ENCODE measurements around the gene SMC2.

Gene SMC2

DNA sequence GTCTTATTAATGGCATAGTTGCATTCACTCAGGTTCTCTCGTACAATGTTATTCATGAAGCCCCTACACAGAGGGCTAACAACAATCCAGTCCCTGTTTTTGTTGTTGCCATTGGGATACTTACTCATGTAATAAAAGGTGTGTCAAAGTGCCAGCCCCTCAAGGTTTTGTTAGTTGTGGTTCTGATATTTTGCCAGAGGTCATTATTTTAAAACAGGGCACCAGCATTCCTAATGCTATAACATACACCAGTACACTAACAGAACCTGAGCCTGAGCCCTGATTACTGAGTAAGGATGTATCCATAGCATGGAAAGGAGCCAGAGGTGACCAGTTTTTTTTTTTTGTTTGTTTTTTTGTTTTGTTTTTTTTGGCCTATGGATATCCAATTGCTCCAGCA, 50.2 kb downstream of the SMC2 start:
- TF ChIP-seq, protein P1, sequence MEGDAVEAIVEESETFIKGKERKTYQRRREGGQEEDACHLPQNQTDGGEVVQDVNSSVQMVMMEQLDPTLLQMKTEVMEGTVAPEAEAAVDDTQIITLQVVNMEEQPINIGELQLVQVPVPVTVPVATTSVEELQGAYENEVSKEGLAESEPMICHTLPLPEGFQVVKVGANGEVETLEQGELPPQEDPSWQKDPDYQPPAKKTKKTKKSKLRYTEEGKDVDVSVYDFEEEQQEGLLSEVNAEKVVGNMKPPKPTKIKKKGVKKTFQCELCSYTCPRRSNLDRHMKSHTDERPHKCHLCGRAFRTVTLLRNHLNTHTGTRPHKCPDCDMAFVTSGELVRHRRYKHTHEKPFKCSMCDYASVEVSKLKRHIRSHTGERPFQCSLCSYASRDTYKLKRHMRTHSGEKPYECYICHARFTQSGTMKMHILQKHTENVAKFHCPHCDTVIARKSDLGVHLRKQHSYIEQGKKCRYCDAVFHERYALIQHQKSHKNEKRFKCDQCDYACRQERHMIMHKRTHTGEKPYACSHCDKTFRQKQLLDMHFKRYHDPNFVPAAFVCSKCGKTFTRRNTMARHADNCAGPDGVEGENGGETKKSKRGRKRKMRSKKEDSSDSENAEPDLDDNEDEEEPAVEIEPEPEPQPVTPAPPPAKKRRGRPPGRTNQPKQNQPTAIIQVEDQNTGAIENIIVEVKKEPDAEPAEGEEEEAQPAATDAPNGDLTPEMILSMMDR (IDR thresholded peaks at IDR 0.05; ENCODE audit: borderline replicate concordance, control extremely low read depth, extremely low read depth, insufficient read depth, missing control alignments) = no peak
- no peak for DNase-seq (ENCODE audit: low spot score)
- in situ Hi-C loops (cut with MboI; ENCODE audit: low sequenced_read_pairs, unreplicated experiment) = no loop called here

DNA sequence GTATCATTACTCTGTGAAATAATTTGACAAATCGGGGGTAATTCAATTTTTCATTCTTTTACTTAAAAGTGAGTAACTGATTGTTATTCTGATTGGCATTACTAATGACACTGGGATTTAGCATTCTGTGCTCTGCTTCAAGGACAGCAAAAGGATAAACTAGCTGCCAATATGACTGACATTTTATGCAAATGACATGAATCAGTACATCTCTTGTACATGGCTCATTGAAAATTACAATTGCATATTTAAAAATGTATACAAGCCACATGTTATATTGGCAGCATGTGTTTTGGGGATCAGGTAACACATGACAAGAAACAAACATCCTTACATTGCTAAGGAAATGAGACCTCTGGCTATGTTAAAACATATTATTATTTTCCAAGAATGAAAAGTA, 79.0 kb downstream of the SMC2 start:
- in situ Hi-C loops (cut with MboI; ENCODE audit: low sequenced_read_pairs, unreplicated experiment) = no loop called here
- TF ChIP-seq, protein P1 (IDR thresholded peaks at IDR 0.05; ENCODE audit: borderline replicate concordance, control extremely low read depth, extremely low read depth, insufficient read depth, missing control alignments) = no peak

DNA sequence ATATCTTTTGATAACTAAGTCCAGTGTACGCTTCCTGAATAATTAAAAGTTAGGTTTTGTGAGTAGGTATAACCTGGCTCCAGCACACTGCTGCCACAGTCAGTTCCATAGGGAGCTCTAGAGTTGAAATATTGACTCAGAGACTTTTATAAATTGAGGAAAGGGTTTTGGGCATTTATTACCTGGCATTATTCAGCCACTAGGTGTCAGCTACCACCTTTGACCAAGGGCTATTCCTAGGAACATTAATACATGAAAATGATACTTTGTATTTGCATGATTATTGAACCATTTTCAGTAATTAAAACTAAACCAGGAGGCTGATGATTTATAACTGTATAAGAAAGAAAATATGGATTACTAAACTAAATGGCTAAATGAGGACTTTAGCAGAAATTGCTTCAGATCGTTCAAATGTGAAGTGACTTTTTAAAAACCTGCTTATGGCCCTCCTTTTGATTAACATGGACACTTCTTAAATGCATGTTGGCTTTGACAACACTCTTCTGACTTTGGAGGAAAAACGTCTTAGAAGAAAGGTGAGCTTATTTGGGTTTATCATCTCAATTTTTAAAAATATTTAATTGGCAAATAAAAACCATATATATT, 83.0 kb downstream of the SMC2 start:
- TF ChIP-seq, protein P1 (IDR thresholded peaks at IDR 0.05; ENCODE audit: borderline replicate concordance, control extremely low read depth, extremely low read depth, insufficient read depth, missing control alignments) = peak; percentile 17
- no peak for DNase-seq (ENCODE audit: low spot score)
- in situ Hi-C loops (cut with MboI; ENCODE audit: low sequenced_read_pairs, unreplicated experiment) = loop anchor here (25.0 kb wide), 1 partner anchor 560 kb away; the partner anchor contains the start of gene NIPSNAP3A

More for the DNA sequence above, 79.0 kb downstream of the SMC2 start:
- DNase-seq (ENCODE audit: low spot score) = no peak

DNA sequence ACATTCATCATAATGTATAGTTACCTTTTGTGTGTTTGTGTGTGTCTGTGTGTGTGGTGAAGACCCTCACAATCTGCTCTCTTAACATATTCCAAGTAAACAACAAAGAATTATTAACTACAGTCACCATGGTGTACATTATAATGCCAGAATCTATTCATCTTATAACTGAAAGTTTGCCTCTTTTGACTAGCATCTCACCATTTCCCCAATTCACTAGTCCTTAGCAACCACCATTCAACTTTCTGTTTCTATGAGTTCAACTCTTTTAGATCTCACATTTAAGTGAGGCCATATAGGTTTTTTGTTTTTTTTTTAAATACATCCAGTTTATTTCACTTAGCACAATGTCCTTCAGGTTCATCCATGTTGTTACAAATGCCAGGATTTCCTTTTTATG, 83.6 kb downstream of the SMC2 start:
- in situ Hi-C loops (cut with MboI; ENCODE audit: low sequenced_read_pairs, unreplicated experiment) = loop anchor here (25.0 kb wide), 1 partner anchor 560 kb away; the partner anchor contains the start of gene NIPSNAP3A
- no peak for DNase-seq (ENCODE audit: low spot score)
- TF ChIP-seq, protein P1 (IDR thresholded peaks at IDR 0.05; ENCODE audit: borderline replicate concordance, control extremely low read depth, extremely low read depth, insufficient read depth, missing control alignments) = no peak
